Measurements from ENCODE around the gene LAMC3.
"Not testable (repeated sequence)": the region's sequence is repeated elsewhere in the genome, so short reads cannot be mapped to it uniquely, and the experiment has no call there.

The LAMC3 gene

DNA sequence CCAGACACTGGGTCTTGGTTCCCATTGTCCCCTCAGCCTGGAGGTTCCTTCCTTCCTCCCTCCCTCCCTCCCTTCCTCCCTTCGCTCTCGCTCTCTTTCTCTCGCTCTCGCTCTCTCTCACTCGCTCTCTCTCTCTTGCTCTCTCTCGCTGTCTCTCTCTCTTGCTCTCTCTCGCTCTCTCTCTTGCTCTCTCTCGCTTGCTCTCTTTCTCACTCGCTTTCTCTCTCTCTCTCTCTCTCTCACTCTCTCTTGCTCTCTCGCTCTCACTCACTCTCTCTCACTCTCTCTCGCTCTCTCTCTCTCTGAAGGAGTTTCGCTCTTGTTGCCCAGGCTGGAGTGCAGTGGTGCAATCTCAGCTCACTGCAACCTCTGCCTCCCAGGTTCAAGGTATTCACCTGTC is 23.4 kb downstream of the LAMC3 start:
- H3K27ac ChIP-seq = no peak overlapping the region
- TF ChIP-seq ZFX (IDR thresholded peaks at IDR 0.05; ENCODE audit: borderline replicate concordance) = no peak
- TF ChIP-seq, protein P1, sequence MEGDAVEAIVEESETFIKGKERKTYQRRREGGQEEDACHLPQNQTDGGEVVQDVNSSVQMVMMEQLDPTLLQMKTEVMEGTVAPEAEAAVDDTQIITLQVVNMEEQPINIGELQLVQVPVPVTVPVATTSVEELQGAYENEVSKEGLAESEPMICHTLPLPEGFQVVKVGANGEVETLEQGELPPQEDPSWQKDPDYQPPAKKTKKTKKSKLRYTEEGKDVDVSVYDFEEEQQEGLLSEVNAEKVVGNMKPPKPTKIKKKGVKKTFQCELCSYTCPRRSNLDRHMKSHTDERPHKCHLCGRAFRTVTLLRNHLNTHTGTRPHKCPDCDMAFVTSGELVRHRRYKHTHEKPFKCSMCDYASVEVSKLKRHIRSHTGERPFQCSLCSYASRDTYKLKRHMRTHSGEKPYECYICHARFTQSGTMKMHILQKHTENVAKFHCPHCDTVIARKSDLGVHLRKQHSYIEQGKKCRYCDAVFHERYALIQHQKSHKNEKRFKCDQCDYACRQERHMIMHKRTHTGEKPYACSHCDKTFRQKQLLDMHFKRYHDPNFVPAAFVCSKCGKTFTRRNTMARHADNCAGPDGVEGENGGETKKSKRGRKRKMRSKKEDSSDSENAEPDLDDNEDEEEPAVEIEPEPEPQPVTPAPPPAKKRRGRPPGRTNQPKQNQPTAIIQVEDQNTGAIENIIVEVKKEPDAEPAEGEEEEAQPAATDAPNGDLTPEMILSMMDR (IDR thresholded peaks at IDR 0.05) = no peak

DNA sequence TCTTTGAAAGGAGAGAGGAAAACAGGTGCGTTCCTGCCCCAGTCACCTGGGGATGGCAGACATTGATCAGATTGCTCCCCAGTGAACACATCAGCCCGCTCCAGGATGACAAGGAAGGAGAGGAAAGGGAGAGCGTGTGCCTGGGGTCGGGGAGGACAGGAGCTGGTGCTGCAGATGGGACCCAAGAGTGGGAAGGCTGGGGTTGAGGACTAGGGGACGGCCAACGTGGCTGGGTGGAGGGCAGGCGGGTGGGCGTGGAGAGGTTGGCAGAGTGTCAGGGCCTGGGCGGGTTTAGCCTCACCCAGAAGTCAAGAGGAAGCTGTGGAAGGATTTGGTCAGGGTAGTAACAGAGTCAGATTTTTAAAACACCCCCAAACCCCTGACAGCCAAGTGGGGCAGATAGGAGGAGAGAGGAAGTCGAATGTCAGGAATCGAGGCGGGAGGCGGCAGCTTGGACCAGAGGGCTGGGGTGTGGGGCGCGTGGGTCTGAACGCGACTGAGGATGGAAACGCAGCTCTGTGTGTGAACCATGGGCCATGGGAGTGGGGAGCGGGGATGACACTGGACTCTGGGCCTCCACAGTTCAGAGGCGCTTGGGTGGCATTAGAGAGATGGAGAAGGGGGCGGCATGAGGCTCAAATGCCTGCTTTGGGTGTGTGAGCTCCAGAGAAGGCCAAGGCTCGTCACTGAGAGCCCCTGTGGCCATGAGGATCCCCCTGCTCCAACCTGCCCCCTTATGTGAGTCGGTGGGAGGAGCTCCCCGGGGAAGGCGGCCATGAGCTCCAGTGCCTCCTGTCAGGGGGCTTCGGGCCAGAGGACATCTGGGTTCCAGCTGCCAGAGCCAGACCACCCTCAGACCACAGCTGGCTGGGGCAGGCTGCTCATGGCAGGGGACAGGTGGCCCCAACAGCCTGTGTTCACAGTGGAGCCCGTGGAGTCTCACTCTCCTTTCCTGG is 24.6 kb downstream of the LAMC3 start:
- TF ChIP-seq, protein P1 (IDR thresholded peaks at IDR 0.05) = no peak
- no peak for TF ChIP-seq ZFX (IDR thresholded peaks at IDR 0.05; ENCODE audit: borderline replicate concordance)
- H3K27ac ChIP-seq = no peak overlapping the region

GRCh38 chr9:131034268-131034667 is 25.3 kb downstream of the LAMC3 start:
- no peak for TF ChIP-seq ZFX (IDR thresholded peaks at IDR 0.05; ENCODE audit: borderline replicate concordance)
- TF ChIP-seq, protein P1 (IDR thresholded peaks at IDR 0.05) = no peak
- H3K27ac ChIP-seq = no peak overlapping the region

DNA sequence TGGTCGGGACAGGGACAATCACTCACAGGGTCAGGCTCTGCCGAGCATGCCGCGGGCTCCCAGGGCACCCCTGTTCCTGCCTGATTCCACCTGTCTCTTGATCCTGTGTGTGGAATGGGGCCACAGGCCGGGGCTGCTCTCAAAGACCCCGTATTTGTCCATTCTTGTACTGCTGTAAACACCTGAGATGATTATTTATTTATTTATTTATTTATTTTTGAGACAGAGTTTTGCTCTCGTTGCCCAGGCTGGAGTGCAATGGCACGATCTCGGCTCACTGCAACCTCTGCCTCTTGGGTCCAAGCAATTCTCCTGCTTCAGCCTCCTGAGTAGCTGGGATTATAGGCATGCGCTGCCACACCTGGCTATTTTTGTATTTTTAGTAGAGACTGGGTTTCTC is 25.8 kb downstream of the LAMC3 start:
- H3K27ac ChIP-seq = not testable (repeated sequence)

DNA sequence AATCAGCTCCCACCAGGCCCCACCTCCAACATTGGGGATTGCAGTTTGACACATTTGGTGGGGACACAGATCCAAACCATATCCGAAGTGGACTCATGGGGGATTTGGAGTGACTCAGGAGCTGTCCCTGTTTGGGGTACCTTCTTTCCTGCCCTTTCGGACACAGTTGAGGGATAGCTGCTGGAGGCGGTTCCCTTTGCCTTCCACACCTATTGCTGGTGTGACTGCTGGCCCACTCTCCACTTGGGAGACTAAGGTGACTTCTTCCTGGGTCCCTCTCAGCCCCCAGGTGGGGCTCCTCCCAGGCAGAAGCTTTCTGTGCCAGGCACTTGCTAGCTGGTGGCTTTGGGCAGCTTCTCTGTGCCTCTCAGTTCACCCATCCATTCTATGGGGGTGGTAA is 26.6 kb downstream of the LAMC3 start:
- no peak overlapping the region for H3K27ac ChIP-seq
- TF ChIP-seq ZFX (IDR thresholded peaks at IDR 0.05; ENCODE audit: borderline replicate concordance) = no peak
- TF ChIP-seq, protein P1 (IDR thresholded peaks at IDR 0.05) = no peak

- no peak for TF ChIP-seq ZFX (IDR thresholded peaks at IDR 0.05; ENCODE audit: borderline replicate concordance)
- TF ChIP-seq, protein P1 (IDR thresholded peaks at IDR 0.05) = no peak
These were observed 27.1 kb downstream of the LAMC3 start for GRCh38 chr9:131036071-131036470.

GRCh38 chr9:131036529-131037334 is 27.8 kb downstream of the LAMC3 start:
- no peak overlapping the region for H3K27ac ChIP-seq
- TF ChIP-seq, protein P1 (IDR thresholded peaks at IDR 0.05) = no peak
- TF ChIP-seq ZFX (IDR thresholded peaks at IDR 0.05; ENCODE audit: borderline replicate concordance) = no peak

More at GRCh38 chr9:131036071-131036470, 27.1 kb downstream of the LAMC3 start:
- no peak overlapping the region for H3K27ac ChIP-seq
